AG10803 (cell line): ENCODE results near the gene CD276.

Experiments used
- DNase-seq: peaks from one replicate; pipeline ENCODE4 v3.0.0; 2010; ENCODE audit warnings: low read depth
- H3K4me3 ChIP-seq: 2 replicates; pipeline ENCODE4 v1.5.1; 2011; ENCODE audit warnings: mild to moderate bottlenecking, low read length, control low read depth
- CTCF ChIP-seq: conservative IDR thresholded peaks from 2 replicates; pipeline ENCODE4 v1.5.1; 2011; ENCODE audit warnings: mild to moderate bottlenecking, low read length, control low read depth, inconsistent platforms

CD276 gene

GRCh38 chr15:73683257-73683776 lies 866 bp upstream of the CD276 start:
- no peak for DNase-seq
- peak; percentile 36 for TF ChIP-seq CTCF
- no peak overlapping the region; the same call in 1 of the 2 replicates for H3K4me3 ChIP-seq

GRCh38 chr15:73684581-73685455 lies 635 bp downstream of the CD276 start:
- H3K4me3 ChIP-seq: peak overlapping the region; percentile 87
- TF ChIP-seq CTCF: no peak
- DNase-seq: peak; percentile 75

- no peak for DNase-seq
- TF ChIP-seq CTCF: no peak
- H3K4me3 ChIP-seq: peak overlapping the region; percentile 87
Observed at GRCh38 chr15:73685981-73686380, 1.8 kb downstream of the CD276 start.

GRCh38 chr15:73686781-73687256 lies 2.6 kb downstream of the CD276 start:
- peak; percentile 16; the same call in 1 of the 2 replicates for TF ChIP-seq CTCF
- no peak overlapping the region; the same call in 1 of the 2 replicates for H3K4me3 ChIP-seq
- DNase-seq: peak; percentile 80

GRCh38 chr15:73687351-73687750 lies 3.2 kb downstream of the CD276 start:
- no peak for TF ChIP-seq CTCF
- no peak for DNase-seq
- no peak overlapping the region for H3K4me3 ChIP-seq

- no peak for TF ChIP-seq CTCF
- no peak overlapping the region for H3K4me3 ChIP-seq
- DNase-seq: no peak
Observed at GRCh38 chr15:73688455-73688854, 4.3 kb downstream of the CD276 start.

- no peak overlapping the region for H3K4me3 ChIP-seq
- TF ChIP-seq CTCF: peak; percentile 45
- DNase-seq: peak; percentile 79
Observed at GRCh38 chr15:73691396-73691795, 7.2 kb downstream of the CD276 start.
